Fibroblast of peridontal ligament (primary cell): ENCODE measurements around the gene GALNT18.

Experiments
- DNase-seq: peaks from one replicate; pipeline ENCODE4 v3.0.0-alpha.2; 2010; ENCODE audit errors: extremely low read depth

The GALNT18 gene

GRCh38 chr11:11624926-11625325, 3.1 kb upstream of the GALNT18 start:
- DNase-seq, result no peak

- DNase-seq, result no peak
Observed at GRCh38 chr11:11624204-11624603, 2.4 kb upstream of the GALNT18 start.

GRCh38 chr11:11622772-11623171, 967 bp upstream of the GALNT18 start:
- DNase-seq, result no peak

GRCh38 chr11:11622340-11622706, 518 bp upstream of the GALNT18 start:
- DNase-seq, result no peak

GRCh38 chr11:11620921-11621572, 758 bp downstream of the GALNT18 start:
- no peak for DNase-seq

GRCh38 chr11:11620173-11620920, 1.5 kb downstream of the GALNT18 start:
- DNase-seq, result no peak

GRCh38 chr11:11618973-11619435, 2.8 kb downstream of the GALNT18 start:
- DNase-seq, result no peak

GRCh38 chr11:11615086-11615485, 6.7 kb downstream of the GALNT18 start:
- DNase-seq, result no peak

GRCh38 chr11:11612439-11612838, 9.4 kb downstream of the GALNT18 start:
- DNase-seq, result no peak

- DNase-seq, result no peak
Observed at GRCh38 chr11:11611381-11611780, 10.4 kb downstream of the GALNT18 start.

- DNase-seq, result peak; percentile 44
Observed at GRCh38 chr11:11608783-11609232, 13.0 kb downstream of the GALNT18 start.

- DNase-seq, result no peak
Observed at GRCh38 chr11:11607772-11608171, 14.0 kb downstream of the GALNT18 start.

GRCh38 chr11:11605821-11606450, 15.9 kb downstream of the GALNT18 start:
- DNase-seq, result no peak

- no peak for DNase-seq
Observed at GRCh38 chr11:11605181-11605580, 16.6 kb downstream of the GALNT18 start.

- no peak for DNase-seq
Observed at GRCh38 chr11:11604370-11604990, 17.3 kb downstream of the GALNT18 start.

GRCh38 chr11:11602011-11602410, 19.8 kb downstream of the GALNT18 start:
- DNase-seq, result no peak

GRCh38 chr11:11600288-11600687, 21.5 kb downstream of the GALNT18 start:
- no peak for DNase-seq

GRCh38 chr11:11598243-11598642, 23.6 kb downstream of the GALNT18 start:
- no peak for DNase-seq

- no peak for DNase-seq
Observed at GRCh38 chr11:11594162-11594561, 27.6 kb downstream of the GALNT18 start.

GRCh38 chr11:11592146-11592684, 29.6 kb downstream of the GALNT18 start:
- DNase-seq, result no peak

GRCh38 chr11:11589437-11589836, 32.4 kb downstream of the GALNT18 start:
- DNase-seq, result no peak

- no peak for DNase-seq
Observed at GRCh38 chr11:11588891-11589290, 32.9 kb downstream of the GALNT18 start.
